ENCODE measurements around the gene TBC1D16.

Gene TBC1D16

GRCh38 chr17:79945591-79946255 is 89.9 kb downstream of the TBC1D16 start:
- DNase-seq (ENCODE audit: low read depth, low spot score): peak; percentile 55
- no peak overlapping the region for H3K4me3 ChIP-seq (ENCODE audit: low read depth, low read length)
- TF ChIP-seq, protein P1, sequence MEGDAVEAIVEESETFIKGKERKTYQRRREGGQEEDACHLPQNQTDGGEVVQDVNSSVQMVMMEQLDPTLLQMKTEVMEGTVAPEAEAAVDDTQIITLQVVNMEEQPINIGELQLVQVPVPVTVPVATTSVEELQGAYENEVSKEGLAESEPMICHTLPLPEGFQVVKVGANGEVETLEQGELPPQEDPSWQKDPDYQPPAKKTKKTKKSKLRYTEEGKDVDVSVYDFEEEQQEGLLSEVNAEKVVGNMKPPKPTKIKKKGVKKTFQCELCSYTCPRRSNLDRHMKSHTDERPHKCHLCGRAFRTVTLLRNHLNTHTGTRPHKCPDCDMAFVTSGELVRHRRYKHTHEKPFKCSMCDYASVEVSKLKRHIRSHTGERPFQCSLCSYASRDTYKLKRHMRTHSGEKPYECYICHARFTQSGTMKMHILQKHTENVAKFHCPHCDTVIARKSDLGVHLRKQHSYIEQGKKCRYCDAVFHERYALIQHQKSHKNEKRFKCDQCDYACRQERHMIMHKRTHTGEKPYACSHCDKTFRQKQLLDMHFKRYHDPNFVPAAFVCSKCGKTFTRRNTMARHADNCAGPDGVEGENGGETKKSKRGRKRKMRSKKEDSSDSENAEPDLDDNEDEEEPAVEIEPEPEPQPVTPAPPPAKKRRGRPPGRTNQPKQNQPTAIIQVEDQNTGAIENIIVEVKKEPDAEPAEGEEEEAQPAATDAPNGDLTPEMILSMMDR (IDR thresholded peaks at IDR 0.05; ENCODE audit: low read depth, low read length): no peak
- in situ Hi-C loops (cut with HindIII; ENCODE audit: low sequenced_read_pairs): no loop called here

- TF ChIP-seq, protein P1 (IDR thresholded peaks at IDR 0.05; ENCODE audit: low read depth, low read length): no peak
- in situ Hi-C loops (cut with HindIII; ENCODE audit: low sequenced_read_pairs): no loop called here
- DNase-seq (ENCODE audit: low read depth, low spot score): no peak
- H3K4me3 ChIP-seq (ENCODE audit: low read depth, low read length): no peak overlapping the region
Measured at GRCh38 chr17:79944821-79945391, 90.8 kb downstream of the TBC1D16 start.

GRCh38 chr17:79944251-79944812 is 91.3 kb downstream of the TBC1D16 start:
- no peak overlapping the region for H3K4me3 ChIP-seq (ENCODE audit: low read depth, low read length)
- DNase-seq (ENCODE audit: low read depth, low spot score): no peak
- TF ChIP-seq, protein P1 (IDR thresholded peaks at IDR 0.05; ENCODE audit: low read depth, low read length): no peak
- in situ Hi-C loops (cut with HindIII; ENCODE audit: low sequenced_read_pairs): no loop called here

- in situ Hi-C loops (cut with HindIII; ENCODE audit: low sequenced_read_pairs): no loop called here
- H3K4me3 ChIP-seq (ENCODE audit: low read depth, low read length): no peak overlapping the region
- no peak for DNase-seq (ENCODE audit: low read depth, low spot score)
- TF ChIP-seq, protein P1 (IDR thresholded peaks at IDR 0.05; ENCODE audit: low read depth, low read length): no peak
Measured at GRCh38 chr17:79943347-79944241, 92.1 kb downstream of the TBC1D16 start.

DNA sequence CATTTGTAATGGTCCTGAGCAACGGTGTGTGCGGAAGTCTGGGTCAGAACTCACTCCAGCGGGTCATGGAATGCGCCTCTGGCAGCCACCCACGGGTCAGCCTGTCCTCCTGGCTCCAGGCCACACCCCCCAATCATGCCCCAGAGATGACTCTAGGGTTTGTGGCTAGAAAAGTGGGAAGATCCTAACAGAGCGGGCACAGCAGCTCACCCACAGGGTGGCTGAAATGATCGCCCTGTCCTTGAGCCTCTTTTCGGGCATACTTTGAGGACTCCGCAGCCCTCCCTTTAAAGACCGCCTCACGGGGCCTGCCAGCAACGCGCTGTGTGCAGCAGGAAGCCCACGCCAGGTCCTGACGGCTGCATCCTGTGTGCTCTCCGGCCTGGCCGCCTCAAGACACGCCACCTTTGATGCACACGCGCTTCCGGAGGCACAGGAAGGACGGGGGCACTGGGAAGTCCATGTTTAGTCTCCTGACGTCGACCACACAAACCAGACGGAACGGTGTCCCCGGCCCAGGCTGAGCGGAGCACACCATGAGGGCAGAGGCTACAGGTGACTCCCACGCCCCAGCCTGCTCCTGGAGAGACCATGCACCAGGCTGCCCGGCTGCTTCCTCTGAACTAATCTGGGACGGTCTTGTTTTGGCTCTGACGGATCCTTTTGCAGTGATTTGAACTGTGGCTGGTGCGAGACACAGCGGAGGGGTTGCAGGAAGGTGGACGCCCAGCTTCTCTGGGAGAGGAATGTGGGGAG is 92.9 kb downstream of the TBC1D16 start:
- in situ Hi-C loops (cut with HindIII; ENCODE audit: low sequenced_read_pairs): no loop called here
- H3K4me3 ChIP-seq (ENCODE audit: low read depth, low read length): no peak overlapping the region
- TF ChIP-seq, protein P1 (IDR thresholded peaks at IDR 0.05; ENCODE audit: low read depth, low read length): no peak
- no peak for DNase-seq (ENCODE audit: low read depth, low spot score)

DNA sequence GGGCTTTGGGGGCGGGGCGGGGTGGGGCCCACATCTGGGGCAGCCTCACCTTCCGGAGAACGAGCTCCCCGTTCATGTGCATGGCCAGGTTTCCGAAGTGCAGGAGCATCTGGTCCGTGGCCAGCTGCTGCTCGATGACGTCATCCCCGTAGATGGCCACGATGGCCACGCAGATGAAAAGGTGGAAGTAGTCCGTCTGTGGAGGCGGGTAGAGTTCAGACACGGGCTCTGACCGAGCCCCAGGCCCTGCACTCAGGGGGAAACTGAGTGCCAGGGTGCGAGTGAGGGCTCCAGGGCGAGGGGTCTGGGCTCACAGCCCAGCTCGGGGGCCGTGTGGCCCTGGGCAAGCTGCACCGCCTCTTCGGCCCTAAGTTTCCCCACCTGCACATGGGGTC is 93.7 kb downstream of the TBC1D16 start:
- DNase-seq (ENCODE audit: low read depth, low spot score): no peak
- in situ Hi-C loops (cut with HindIII; ENCODE audit: low sequenced_read_pairs): no loop called here
- no peak overlapping the region for H3K4me3 ChIP-seq (ENCODE audit: low read depth, low read length)
- TF ChIP-seq, protein P1 (IDR thresholded peaks at IDR 0.05; ENCODE audit: low read depth, low read length): no peak
